ENCODE results near the gene IFITM10. TPM values are rescaled to one million over a fixed set of nuclear protein-coding genes. Genes with fewer than 3 reads are reported as not detected.

IFITM10 gene
- total RNA-seq, 1 experiment from 2014 or later, result 18.0 TPM

GRCh38 chr11:1754376-1755150 is 4.2 kb upstream of the IFITM10 start:
- Histone ChIP-seq H3K9me3 (ENCODE audit: control insufficient read depth, insufficient read depth, low read depth, low read length) (no peaks in the 10 kb centered on the region), H3K27ac (ENCODE audit: low read length) (0 out of 2 replicates have a peak overlapping the region, but pooled peaks have one; percentile 13), H3K4me3 (ENCODE audit: low read depth in 2 of 2, low read length in 2 of 2) (no peak overlapping the region), H3K27me3 (ENCODE audit: control insufficient read depth, insufficient read depth, low read length) (no peaks in the 10 kb centered on the region), H3K4me1 (ENCODE audit: control insufficient read depth, insufficient read depth, low read length) (peaks cover 81% of the 10 kb centered on the region), H3K36me3 (ENCODE audit: control insufficient read depth, insufficient read depth, low read length) (peaks cover 3% of the 10 kb centered on the region; the same call in 1 of the 2 replicates)
- DNase-seq (ENCODE audit: low read depth, low spot score), result no peak
- in situ Hi-C loops (cut with HindIII; ENCODE audit: low pct_unique_long_range_greater_than_20kb, low sequenced_read_pairs), result no loop called here
- POLR2A ChIA-PET, result no interaction called here
- no TSS peak for BruUV-seq (replicated peaks)
- CTCF ChIA-PET, result no interaction called here
- no peak for TF ChIP-seq SIN3A (IDR thresholded peaks at IDR 0.05; ENCODE audit: borderline replicate concordance, insufficient read depth, low read depth, low read length)
- TF ChIP-seq, protein P1, sequence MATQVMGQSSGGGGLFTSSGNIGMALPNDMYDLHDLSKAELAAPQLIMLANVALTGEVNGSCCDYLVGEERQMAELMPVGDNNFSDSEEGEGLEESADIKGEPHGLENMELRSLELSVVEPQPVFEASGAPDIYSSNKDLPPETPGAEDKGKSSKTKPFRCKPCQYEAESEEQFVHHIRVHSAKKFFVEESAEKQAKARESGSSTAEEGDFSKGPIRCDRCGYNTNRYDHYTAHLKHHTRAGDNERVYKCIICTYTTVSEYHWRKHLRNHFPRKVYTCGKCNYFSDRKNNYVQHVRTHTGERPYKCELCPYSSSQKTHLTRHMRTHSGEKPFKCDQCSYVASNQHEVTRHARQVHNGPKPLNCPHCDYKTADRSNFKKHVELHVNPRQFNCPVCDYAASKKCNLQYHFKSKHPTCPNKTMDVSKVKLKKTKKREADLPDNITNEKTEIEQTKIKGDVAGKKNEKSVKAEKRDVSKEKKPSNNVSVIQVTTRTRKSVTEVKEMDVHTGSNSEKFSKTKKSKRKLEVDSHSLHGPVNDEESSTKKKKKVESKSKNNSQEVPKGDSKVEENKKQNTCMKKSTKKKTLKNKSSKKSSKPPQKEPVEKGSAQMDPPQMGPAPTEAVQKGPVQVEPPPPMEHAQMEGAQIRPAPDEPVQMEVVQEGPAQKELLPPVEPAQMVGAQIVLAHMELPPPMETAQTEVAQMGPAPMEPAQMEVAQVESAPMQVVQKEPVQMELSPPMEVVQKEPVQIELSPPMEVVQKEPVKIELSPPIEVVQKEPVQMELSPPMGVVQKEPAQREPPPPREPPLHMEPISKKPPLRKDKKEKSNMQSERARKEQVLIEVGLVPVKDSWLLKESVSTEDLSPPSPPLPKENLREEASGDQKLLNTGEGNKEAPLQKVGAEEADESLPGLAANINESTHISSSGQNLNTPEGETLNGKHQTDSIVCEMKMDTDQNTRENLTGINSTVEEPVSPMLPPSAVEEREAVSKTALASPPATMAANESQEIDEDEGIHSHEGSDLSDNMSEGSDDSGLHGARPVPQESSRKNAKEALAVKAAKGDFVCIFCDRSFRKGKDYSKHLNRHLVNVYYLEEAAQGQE (IDR thresholded peaks at IDR 0.05; ENCODE audit: insufficient read depth in 1 of 2, low read depth in 2 of 2, low read length in 1 of 2), result no peak
- TF ChIP-seq, protein P2, sequence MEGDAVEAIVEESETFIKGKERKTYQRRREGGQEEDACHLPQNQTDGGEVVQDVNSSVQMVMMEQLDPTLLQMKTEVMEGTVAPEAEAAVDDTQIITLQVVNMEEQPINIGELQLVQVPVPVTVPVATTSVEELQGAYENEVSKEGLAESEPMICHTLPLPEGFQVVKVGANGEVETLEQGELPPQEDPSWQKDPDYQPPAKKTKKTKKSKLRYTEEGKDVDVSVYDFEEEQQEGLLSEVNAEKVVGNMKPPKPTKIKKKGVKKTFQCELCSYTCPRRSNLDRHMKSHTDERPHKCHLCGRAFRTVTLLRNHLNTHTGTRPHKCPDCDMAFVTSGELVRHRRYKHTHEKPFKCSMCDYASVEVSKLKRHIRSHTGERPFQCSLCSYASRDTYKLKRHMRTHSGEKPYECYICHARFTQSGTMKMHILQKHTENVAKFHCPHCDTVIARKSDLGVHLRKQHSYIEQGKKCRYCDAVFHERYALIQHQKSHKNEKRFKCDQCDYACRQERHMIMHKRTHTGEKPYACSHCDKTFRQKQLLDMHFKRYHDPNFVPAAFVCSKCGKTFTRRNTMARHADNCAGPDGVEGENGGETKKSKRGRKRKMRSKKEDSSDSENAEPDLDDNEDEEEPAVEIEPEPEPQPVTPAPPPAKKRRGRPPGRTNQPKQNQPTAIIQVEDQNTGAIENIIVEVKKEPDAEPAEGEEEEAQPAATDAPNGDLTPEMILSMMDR (IDR thresholded peaks at IDR 0.05), result no peak
- TF ChIP-seq POLR2AphosphoS5 (IDR thresholded peaks at IDR 0.05; ENCODE audit: low read depth, low read length), result peak; percentile 5; the same call in 1 of the 2 replicates
- TF ChIP-seq TCF7L2 (IDR thresholded peaks at IDR 0.05; ENCODE audit: low read depth, low read length), result no peak
- ATAC-seq, result no peak
- intact Hi-C loops (cut with micrococcal nuclease; ENCODE audit: unreplicated experiment), result no loop called here

GRCh38 chr11:1753929-1754305 is 3.5 kb upstream of the IFITM10 start:
- BruUV-seq (replicated peaks), result no TSS peak
- Histone ChIP-seq H3K27ac (ENCODE audit: low read length) (no peak overlapping the region), H3K27me3 (ENCODE audit: control insufficient read depth, insufficient read depth, low read length) (no peaks in the 10 kb centered on the region), H3K9me3 (ENCODE audit: control insufficient read depth, insufficient read depth, low read depth, low read length) (no peaks in the 10 kb centered on the region), H3K36me3 (ENCODE audit: control insufficient read depth, insufficient read depth, low read length) (peaks cover 3% of the 10 kb centered on the region; the same call in 1 of the 2 replicates), H3K4me1 (ENCODE audit: control insufficient read depth, insufficient read depth, low read length) (peaks cover 77% of the 10 kb centered on the region), H3K4me3 (ENCODE audit: low read depth in 2 of 2, low read length in 2 of 2) (no peak overlapping the region)
- intact Hi-C loops (cut with micrococcal nuclease; ENCODE audit: unreplicated experiment), result no loop called here
- TF ChIP-seq, protein P2 (IDR thresholded peaks at IDR 0.05), result no peak
- TF ChIP-seq POLR2AphosphoS5 (IDR thresholded peaks at IDR 0.05; ENCODE audit: low read depth, low read length) (no peak), SIN3A (IDR thresholded peaks at IDR 0.05; ENCODE audit: borderline replicate concordance, insufficient read depth, low read depth, low read length) (no peak), TCF7L2 (IDR thresholded peaks at IDR 0.05; ENCODE audit: low read depth, low read length) (no peak)
- TF ChIP-seq, protein P1 (IDR thresholded peaks at IDR 0.05; ENCODE audit: insufficient read depth in 1 of 2, low read depth in 2 of 2, low read length in 1 of 2), result no peak
- in situ Hi-C loops (cut with HindIII; ENCODE audit: low pct_unique_long_range_greater_than_20kb, low sequenced_read_pairs), result no loop called here
- ATAC-seq, result no peak
- POLR2A ChIA-PET, result no interaction called here
- CTCF ChIA-PET, result no interaction called here
- DNase-seq (ENCODE audit: low read depth, low spot score), result no peak

Measured in Panc1 (cell line).